Measurements from ENCODE around the gene GRM4.

GRM4 gene

DNA sequence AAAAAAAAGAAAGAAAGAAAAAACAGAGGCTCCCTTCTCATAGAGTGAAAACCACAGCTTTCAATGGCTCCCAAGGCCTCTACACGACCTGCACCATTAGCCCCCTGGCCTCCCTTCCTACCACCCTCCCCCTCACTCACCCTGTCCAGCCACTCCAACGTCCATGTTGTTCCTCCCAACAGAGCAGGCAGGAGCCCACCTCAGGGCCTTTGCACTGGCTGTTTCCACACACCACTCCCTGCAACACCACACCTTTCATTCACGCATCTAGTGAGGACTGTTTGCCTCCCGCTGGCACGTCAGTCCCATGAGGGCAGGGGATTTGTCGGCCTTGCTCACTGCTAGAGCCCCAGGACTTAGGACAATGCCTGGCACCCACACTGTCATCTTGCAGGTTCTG lies 39.5 kb downstream of the GRM4 start:
- DNase-seq, result no peak

GRCh38 chr6:34104628-34105027 lies 41.3 kb downstream of the GRM4 start:
- no peak for DNase-seq

GRCh38 chr6:34104186-34104585 lies 41.7 kb downstream of the GRM4 start:
- DNase-seq, result no peak

DNA sequence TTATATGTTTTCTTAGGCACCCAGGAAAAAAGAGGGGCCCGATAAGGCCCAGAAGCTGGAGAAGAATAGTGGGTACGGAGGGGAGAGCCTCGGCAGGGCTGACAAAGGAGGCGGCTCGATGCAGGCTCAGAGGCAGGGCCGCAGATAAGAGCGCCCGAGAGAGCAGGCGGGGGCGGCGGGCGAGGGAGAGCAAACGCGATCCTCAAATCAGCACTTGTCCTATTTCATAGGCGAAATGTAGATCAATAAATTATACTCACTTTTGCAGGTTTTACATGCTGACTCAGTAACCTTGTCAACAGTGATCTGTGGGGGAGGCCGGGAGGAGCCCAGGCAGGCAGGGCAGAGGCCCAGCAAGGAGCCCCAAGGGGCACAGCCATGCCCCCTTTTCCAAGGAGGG lies 42.6 kb downstream of the GRM4 start:
- DNase-seq, result no peak

- no peak for DNase-seq
Observed at GRCh38 chr6:34102696-34103095, 43.2 kb downstream of the GRM4 start.

GRCh38 chr6:34102099-34102656 lies 43.7 kb downstream of the GRM4 start:
- DNase-seq, result no peak

DNA sequence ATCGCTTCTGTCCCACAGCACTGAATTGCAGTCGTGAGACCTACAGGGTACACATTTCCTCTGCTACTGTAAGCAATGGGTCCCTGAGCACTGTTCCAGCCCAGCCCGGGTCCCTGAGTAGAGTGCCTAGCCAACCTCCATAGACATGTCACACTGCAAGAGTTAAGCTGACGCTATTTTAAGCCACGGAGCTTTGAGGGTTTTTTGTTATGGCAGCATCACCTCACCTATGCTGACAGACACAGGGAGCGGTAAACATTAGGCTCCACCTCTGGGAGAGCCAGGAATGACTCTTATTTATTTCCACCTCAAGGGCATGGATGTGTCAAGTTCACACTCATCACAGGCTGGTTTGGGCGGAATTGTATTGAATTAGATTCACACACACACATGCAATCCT lies 45.1 kb downstream of the GRM4 start:
- no peak for DNase-seq

DNA sequence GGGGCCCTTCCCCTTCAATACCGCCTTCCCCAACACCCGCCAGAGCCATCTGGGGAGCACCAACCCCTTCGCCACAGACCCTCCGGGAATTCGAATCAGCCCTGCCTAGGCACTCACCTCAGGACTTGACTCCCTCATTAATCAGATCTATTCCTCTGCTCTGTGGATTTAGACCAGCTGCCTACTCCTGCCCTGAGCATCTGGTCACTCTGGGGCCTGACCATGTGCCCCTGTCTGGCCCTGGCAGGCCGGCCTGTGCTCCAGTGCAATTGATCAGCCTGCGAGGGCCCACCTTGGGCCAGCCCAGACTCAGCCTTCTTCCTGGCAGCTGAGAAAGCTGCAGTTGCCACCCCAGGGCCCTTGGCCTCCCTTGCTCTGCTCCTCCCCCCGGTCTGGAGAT lies 46.0 kb downstream of the GRM4 start:
- DNase-seq, result no peak

DNA sequence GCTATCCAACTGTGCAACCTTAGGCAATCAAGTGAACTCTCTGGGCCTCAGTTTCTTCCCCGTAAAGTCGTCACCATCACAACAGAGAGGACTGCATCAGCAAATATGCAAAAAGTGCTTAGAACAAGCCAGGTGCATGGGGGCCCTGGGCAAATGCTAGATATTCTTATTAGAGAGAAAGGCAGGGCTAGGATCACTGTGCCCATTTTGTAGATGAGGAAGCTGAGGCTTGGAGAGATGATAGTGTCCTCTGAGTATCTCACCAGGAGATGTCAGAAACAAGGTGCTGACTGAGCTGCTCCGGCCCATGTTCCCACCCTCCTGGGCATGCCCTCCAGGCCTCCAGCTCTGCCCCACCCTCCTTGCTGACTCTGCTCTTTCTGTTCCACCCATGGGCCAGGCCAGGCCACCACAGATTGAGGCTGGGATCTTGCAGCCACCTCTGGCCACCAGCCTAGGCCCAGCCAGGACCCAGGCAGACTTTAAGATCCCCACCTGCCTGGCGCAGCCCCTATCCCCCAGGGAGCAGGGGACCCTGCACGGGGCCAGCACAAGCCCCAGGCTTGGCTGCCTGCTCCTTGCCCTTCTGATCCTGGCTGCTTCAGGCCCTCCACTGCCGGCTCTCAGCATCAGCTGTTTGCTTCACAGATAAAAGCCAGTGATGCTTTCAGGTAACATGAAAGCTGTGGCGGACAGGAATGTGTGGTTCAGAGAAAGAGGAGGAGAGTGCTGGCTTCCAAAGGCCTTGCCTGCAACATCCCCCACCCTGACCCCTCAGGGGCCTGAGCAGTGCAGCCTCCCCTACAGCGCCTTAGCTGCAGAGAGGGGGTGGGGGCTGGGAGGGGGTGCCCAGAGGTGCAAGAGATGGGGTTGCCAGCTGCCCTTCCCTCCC lies 47.6 kb downstream of the GRM4 start:
- no peak for DNase-seq

- DNase-seq, result no peak
Observed at GRCh38 chr6:34096814-34097213, 49.1 kb downstream of the GRM4 start.

DNA sequence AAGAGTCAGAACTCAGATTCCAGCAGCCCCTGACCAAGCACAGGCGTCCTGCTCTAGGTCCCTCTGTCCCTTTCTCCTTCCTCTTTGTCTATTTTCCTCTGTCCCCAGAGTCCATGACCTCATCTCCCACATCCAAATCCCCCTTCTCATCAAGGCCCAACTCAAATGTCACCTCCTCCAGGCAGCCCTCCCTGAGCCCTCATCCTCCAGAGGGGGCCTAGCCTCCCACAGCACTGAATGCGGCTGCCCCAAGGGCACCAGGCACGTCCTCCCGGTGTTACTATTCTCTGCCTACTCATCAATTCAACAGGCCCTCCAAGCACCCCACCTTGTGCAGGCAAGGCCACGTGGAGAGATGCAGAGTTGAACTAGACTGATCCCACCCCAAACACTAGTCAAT lies 49.7 kb downstream of the GRM4 start:
- DNase-seq, result no peak

DNA sequence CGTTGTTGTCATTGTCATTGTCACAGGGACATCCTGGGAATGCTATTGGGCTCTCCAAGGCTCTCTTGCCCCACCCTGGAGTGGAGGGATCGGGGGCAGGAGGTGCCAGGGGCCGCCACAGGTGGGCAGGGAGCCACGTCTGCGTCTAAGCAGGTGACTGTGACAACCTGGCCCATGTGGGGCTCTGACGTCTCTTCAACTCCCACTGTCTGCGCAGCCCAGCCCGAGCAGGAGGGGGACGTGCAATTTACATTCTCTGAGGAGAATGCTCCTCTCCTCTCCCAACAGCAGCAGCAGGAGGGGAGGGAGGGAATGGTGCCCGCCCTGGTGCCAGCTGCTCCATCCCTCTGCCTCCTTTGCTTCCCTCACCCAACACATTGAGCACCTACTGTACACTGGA lies 50.1 kb downstream of the GRM4 start:
- DNase-seq, result no peak

GRCh38 chr6:34095136-34095505 lies 50.8 kb downstream of the GRM4 start:
- no peak for DNase-seq

DNA sequence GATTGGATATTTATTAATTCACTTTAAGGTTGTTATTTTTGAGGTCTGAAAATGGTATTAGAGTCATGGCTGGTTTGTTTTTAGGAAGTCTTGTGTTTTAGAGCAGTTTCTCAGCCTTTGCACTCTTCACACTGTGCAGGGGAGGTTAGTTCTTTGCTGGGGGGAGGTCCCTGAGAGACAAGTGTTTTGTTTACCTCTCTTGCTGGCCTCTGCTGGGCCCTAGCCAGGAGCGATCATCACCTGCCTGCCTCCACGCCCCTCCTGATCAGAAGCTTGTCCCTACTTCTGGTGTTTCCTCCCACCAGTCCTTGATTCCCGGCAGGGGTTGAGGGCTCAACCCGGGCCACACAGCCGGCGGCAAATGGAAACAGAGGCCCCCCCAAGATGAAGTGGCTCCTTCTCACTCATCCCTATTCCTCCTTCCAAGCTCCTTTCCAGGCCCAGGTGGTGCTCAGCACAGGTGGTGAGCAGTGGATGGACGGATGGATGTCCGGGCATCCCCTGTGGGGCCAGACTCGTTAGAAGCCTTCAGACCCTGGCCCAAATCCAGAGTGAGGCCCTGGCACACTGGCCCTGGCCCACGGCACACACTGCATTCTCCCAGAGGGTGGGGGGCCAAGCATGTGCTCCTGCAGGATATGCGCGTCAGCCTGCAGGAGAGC lies 51.3 kb downstream of the GRM4 start:
- DNase-seq, result no peak

- DNase-seq, result no peak
Observed at GRCh38 chr6:34093854-34094430, 51.9 kb downstream of the GRM4 start.

DNA sequence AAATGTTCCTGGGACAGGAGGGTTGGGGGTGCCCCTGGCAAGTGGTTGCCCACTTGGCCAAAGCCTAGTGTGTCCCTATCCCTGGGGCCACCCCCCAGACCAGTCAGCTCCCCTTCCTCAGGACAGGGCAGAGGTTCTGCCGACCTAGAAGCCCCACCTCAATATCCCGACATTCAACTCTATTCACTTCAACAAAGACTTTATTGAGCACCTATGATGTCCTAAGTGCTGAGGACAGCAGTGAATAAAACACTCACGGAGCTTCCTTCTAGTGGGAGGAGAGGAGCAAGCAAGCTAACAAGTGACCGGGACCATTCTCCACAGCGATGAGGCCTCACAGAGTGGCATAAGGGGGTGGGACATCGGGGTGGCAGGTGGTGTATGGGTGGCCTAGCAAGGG lies 52.7 kb downstream of the GRM4 start:
- no peak for DNase-seq

- DNase-seq, result no peak
Observed at GRCh38 chr6:34092631-34093030, 53.3 kb downstream of the GRM4 start.

- no peak for DNase-seq
Observed at GRCh38 chr6:34090935-34091334, 55.0 kb downstream of the GRM4 start.

DNA sequence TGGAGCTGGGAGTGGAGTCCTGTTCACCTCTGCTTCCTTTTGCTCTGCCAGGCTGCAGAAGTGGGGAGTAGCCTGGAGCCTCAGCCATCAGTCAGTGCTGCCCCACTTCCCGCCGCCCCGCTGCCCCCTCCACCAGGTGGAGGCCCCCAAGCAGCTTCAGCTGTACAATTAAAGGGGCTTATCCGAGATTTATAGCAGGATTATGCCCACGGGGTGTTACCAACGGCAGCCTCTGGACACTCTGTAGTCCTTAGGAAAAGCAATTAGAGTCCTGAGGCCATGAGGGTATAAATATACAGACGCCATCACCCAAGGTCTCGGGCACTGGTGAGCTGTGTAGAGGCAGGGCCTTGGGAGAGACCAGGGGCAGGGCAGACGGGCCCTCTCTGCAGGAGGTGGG lies 55.4 kb downstream of the GRM4 start:
- no peak for DNase-seq

GRCh38 chr6:34086558-34086957 lies 59.3 kb downstream of the GRM4 start:
- DNase-seq, result no peak

DNA sequence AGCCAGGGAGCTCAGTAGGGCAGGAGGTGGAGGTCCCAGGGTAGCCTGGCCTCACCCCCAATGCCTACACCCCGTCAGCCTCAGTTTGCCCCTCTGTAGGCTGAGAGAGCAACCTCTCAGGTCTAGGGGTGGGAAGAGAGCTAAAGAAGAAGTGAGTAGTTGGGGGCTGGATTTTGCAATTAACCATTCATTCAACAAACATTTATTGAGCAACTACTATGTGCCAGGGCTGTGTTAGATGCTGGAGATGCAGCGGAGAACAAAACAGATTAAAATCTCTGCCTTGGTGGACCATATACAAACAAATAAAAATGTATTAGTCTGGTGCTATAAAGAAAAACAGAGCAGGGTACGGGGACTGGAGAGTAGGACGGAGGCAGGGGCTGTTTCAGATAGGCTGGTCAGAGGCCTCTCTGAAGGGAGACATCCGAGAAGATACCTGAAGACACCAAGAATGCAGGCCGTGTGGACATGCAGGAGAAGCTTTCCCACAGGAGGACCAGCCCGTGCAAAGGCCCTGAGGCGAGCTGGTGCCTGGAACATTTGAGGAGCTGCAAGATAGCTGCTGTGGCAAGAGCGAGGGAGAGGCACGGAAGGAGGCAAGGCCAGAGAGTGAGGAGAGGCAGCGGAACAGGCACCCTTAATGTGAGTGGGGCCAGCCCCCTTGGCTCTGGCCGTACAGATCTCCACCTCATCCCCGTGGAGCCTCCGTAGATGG lies 60.3 kb downstream of the GRM4 start:
- DNase-seq, result no peak

GRCh38 chr6:34084591-34085290 lies 61.1 kb downstream of the GRM4 start:
- DNase-seq, result no peak
